ENCODE data around the gene KCMF1. TPM values are rescaled to one million over a fixed set of nuclear protein-coding genes. Genes with fewer than 3 reads are reported as not detected.

The KCMF1 gene
- total and polyA plus RNA-seq, 4 donors, result 10.5 to 45.4 (median 23.1) TPM

DNA sequence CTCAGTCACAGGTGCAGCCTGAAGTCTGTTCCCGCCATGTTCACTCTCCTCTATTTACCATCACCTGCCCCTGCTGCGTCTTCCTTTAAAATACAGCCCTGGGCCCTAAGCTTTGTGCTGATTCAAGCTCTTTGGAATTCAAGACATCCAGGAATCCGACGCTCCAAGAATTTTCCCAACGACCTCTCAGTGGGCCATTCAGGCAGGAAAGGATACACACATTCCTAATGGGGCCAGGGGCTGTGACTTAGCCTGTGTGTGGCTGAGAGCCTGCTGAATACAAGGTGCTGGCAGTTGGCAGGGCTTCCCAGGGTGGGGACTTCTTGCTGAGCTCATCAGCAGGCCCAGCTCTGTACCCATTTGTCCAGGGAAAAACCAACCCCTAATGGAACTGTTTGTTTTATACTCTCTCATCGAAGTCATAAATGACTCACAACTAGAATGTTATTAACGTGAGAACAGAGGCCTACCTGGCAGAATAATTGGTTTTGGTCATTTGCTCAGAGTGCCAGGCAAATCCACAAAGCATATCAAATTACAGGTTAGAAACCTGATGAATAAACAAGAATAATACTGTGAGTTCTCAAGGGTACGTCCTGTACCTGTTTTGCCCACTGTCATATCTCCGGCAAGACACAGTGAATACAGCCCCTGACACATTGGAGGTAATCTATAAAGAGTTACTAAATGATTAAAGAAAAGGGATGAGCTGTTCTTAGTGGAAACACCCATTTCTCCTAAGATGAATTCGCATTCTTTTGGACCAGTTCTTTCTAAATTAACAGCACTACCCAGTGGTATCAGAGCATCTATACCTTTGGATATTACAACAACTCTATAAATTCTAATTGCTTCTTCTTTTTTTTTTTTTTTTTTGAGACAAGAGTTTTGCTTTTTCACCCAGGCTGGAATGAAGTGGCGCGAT lies 12.6 kb upstream of the KCMF1 start:
- H3K4me3 ChIP-seq (ENCODE audit: low read depth in 1 of 3, low read length in 3 of 3), result no peak overlapping the region
- TF ChIP-seq HNF4G (IDR thresholded peaks at IDR 0.05), result no peak
- no peak for TF ChIP-seq JUND (IDR thresholded peaks at IDR 0.05)
- TF ChIP-seq, protein P1, sequence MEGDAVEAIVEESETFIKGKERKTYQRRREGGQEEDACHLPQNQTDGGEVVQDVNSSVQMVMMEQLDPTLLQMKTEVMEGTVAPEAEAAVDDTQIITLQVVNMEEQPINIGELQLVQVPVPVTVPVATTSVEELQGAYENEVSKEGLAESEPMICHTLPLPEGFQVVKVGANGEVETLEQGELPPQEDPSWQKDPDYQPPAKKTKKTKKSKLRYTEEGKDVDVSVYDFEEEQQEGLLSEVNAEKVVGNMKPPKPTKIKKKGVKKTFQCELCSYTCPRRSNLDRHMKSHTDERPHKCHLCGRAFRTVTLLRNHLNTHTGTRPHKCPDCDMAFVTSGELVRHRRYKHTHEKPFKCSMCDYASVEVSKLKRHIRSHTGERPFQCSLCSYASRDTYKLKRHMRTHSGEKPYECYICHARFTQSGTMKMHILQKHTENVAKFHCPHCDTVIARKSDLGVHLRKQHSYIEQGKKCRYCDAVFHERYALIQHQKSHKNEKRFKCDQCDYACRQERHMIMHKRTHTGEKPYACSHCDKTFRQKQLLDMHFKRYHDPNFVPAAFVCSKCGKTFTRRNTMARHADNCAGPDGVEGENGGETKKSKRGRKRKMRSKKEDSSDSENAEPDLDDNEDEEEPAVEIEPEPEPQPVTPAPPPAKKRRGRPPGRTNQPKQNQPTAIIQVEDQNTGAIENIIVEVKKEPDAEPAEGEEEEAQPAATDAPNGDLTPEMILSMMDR (IDR thresholded peaks at IDR 0.05; ENCODE audit: low read depth, low read length, missing input control), result no peak
- no peaks in the 10 kb centered on the region for H3K27me3 ChIP-seq (ENCODE audit: control insufficient read depth in 4 of 4, insufficient read depth in 4 of 4, low read length in 3 of 4)
- no peak for DNase-seq (ENCODE audit: low spot score)
- no peak overlapping the region for H3K9ac ChIP-seq (ENCODE audit: low read depth in 1 of 2, low read length in 2 of 2)
- H3K9me3 ChIP-seq (ENCODE audit: control insufficient read depth in 4 of 4, low read length in 3 of 4), result no peaks in the 10 kb centered on the region
- 65% methylated on average over 12 of the region's 12 CpGs for whole genome bisulfite sequencing
- H3K4me1 ChIP-seq (ENCODE audit: control insufficient read depth in 4 of 4, insufficient read depth in 4 of 4, low read length in 3 of 4), result peaks cover 0 to 8% (median 5%) of the 10 kb centered on the region in 4 donors
- H3K27ac ChIP-seq (ENCODE audit: low read depth in 1 of 2, low read length in 2 of 2), result no peak overlapping the region
- no peaks in the 10 kb centered on the region for H3K36me3 ChIP-seq (ENCODE audit: control insufficient read depth in 4 of 4, insufficient read depth in 3 of 4, low read depth in 1 of 4, low read length in 3 of 4)

DNA sequence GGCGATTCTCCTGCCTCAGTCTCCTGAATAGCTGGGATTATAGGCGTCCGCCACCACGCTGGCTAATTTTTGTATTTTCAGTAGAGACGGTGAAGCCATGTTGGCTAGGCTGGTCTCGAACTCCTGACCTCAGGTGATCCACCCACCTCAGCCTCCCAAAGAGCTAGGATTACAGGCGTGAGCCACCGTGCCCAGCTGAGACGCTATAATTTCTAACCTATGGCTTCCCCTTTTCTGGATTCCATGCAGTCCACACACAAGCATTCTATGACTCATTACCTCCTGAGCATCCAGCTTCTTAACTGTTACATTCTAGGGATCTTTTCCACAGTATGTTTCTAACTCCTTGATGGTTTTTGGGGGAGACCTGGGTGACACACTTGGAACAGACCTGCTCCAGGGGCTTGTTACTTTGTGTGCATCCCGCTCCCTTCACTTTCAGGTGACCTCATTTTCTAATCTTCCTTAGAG lies 11.8 kb upstream of the KCMF1 start:
- Histone ChIP-seq H3K9ac (ENCODE audit: low read depth in 1 of 2, low read length in 2 of 2) (no peak overlapping the region), H3K4me3 (ENCODE audit: low read depth in 1 of 3, low read length in 3 of 3) (no peak overlapping the region), H3K4me1 (ENCODE audit: control insufficient read depth in 4 of 4, insufficient read depth in 4 of 4, low read length in 3 of 4) (peaks cover 0 to 14% (median 11%) of the 10 kb centered on the region in 4 donors), H3K27me3 (ENCODE audit: control insufficient read depth in 4 of 4, insufficient read depth in 4 of 4, low read length in 3 of 4) (no peaks in the 10 kb centered on the region), H3K9me3 (ENCODE audit: control insufficient read depth in 4 of 4, low read length in 3 of 4) (no peaks in the 10 kb centered on the region), H3K27ac (ENCODE audit: low read depth in 1 of 2, low read length in 2 of 2) (no peak overlapping the region), H3K36me3 (ENCODE audit: control insufficient read depth in 4 of 4, insufficient read depth in 3 of 4, low read depth in 1 of 4, low read length in 3 of 4) (no peaks in the 10 kb centered on the region)
- no peak for DNase-seq (ENCODE audit: low spot score)
- no peak for TF ChIP-seq RAD21 (IDR thresholded peaks at IDR 0.05)
- TF ChIP-seq HNF4A (conservative IDR thresholded peaks at IDR 0.05), result no peak
- no peak for TF ChIP-seq NR2F2 (IDR thresholded peaks at IDR 0.05)
- TF ChIP-seq, protein P2, sequence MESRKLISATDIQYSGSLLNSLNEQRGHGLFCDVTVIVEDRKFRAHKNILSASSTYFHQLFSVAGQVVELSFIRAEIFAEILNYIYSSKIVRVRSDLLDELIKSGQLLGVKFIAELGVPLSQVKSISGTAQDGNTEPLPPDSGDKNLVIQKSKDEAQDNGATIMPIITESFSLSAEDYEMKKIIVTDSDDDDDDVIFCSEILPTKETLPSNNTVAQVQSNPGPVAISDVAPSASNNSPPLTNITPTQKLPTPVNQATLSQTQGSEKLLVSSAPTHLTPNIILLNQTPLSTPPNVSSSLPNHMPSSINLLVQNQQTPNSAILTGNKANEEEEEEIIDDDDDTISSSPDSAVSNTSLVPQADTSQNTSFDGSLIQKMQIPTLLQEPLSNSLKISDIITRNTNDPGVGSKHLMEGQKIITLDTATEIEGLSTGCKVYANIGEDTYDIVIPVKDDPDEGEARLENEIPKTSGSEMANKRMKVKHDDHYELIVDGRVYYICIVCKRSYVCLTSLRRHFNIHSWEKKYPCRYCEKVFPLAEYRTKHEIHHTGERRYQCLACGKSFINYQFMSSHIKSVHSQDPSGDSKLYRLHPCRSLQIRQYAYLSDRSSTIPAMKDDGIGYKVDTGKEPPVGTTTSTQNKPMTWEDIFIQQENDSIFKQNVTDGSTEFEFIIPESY (IDR thresholded peaks at IDR 0.05), result no peak
- TF ChIP-seq, protein P3, sequence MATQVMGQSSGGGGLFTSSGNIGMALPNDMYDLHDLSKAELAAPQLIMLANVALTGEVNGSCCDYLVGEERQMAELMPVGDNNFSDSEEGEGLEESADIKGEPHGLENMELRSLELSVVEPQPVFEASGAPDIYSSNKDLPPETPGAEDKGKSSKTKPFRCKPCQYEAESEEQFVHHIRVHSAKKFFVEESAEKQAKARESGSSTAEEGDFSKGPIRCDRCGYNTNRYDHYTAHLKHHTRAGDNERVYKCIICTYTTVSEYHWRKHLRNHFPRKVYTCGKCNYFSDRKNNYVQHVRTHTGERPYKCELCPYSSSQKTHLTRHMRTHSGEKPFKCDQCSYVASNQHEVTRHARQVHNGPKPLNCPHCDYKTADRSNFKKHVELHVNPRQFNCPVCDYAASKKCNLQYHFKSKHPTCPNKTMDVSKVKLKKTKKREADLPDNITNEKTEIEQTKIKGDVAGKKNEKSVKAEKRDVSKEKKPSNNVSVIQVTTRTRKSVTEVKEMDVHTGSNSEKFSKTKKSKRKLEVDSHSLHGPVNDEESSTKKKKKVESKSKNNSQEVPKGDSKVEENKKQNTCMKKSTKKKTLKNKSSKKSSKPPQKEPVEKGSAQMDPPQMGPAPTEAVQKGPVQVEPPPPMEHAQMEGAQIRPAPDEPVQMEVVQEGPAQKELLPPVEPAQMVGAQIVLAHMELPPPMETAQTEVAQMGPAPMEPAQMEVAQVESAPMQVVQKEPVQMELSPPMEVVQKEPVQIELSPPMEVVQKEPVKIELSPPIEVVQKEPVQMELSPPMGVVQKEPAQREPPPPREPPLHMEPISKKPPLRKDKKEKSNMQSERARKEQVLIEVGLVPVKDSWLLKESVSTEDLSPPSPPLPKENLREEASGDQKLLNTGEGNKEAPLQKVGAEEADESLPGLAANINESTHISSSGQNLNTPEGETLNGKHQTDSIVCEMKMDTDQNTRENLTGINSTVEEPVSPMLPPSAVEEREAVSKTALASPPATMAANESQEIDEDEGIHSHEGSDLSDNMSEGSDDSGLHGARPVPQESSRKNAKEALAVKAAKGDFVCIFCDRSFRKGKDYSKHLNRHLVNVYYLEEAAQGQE (IDR thresholded peaks at IDR 0.05), result no peak
- TF ChIP-seq, protein P4, sequence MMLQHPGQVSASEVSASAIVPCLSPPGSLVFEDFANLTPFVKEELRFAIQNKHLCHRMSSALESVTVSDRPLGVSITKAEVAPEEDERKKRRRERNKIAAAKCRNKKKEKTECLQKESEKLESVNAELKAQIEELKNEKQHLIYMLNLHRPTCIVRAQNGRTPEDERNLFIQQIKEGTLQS (IDR thresholded peaks at IDR 0.05), result no peak
- TF ChIP-seq YY1 (IDR thresholded peaks at IDR 0.05), result no peak
- no peak for TF ChIP-seq FOXA1 (IDR thresholded peaks at IDR 0.05)
- TF ChIP-seq TAF1 (conservative IDR thresholded peaks at IDR 0.05), result no peak
- no peak for TF ChIP-seq HNF4G (IDR thresholded peaks at IDR 0.05)
- TF ChIP-seq, protein P1 (IDR thresholded peaks at IDR 0.05; ENCODE audit: low read depth, low read length, missing input control), result no peak
- WGBS, result 89% methylated on average over 10 of the region's 10 CpGs
